Tibial nerve (tissue), 4 donors: ENCODE measurements around the gene DARS2. TPM values are rescaled to one million over a fixed set of nuclear protein-coding genes. Genes with fewer than 3 reads are reported as not detected.

ENCODE experiments used
- DNase-seq, 2 donors: peaks; one replicate each; pipeline ENCODE4 v3.0.0-alpha.2; 2019; ENCODE audit warnings: low spot score in 2 of 2
- H3K27ac ChIP-seq, 4 donors: fragments of 200-600 bp; sonication (generic) in 3 of 4; one replicate each; pipeline ENCODE4 v1.5.1; 2017 to 2019; ENCODE audit warnings: mild to moderate bottlenecking in 1 of 4
- H3K27me3 ChIP-seq, 2 donors: fragments of 200-600 bp; sonication (generic) in 1 of 2; one replicate each; pipeline versions ENCODE4 v1.5.1 to v1.6.0; 2017 to 2019
- H3K36me3 ChIP-seq, 3 donors: fragments of 200-600 bp; sonication (generic); one replicate each; pipeline ENCODE4 v1.5.1; 2018 to 2019
- H3K4me1 ChIP-seq, 4 donors: fragments of 200-600 bp; sonication (generic) in 3 of 4; one replicate each; pipeline ENCODE4 v1.5.1; 2017 to 2019
- H3K4me3 ChIP-seq, 4 donors: fragments of 200-600 bp; sonication (generic) in 3 of 4; one replicate each; pipeline ENCODE4 v1.5.1; 2017 to 2019; ENCODE audit warnings: mild to moderate bottlenecking in 1 of 4, moderate library complexity in 1 of 4
- H3K9me3 ChIP-seq, 4 donors: fragments of 200-600 bp; sonication (generic) in 3 of 4; one replicate each; pipeline ENCODE4 v1.5.1; 2017 to 2019
- CTCF ChIP-seq, 5 experiments: fragments of 200-600 bp in 3 of 5; fragments of 450-650 bp in 2 of 5; sonication (generic) in 3 of 5; IDR thresholded peaks; one replicate each; pipeline ENCODE4 v1.5.1; 2016 to 2019; ENCODE audit warnings: antibody characterized with exemption in 5 of 5, mild to moderate bottlenecking in 3 of 5, moderate library complexity in 2 of 5
- EP300 ChIP-seq, 2 donors: sonication (generic); formaldehyde crosslinking; IDR thresholded peaks; one replicate each; pipeline ENCODE4 v1.6.1; 2017; ENCODE audit warnings: antibody characterized with exemption in 2 of 2, mild to moderate bottlenecking in 1 of 2
- POLR2A ChIP-seq, 2 donors: fragments of 450-650 bp; IDR thresholded peaks; one replicate each; pipeline ENCODE4 v1.6.1; 2017; ENCODE audit warnings: antibody characterized with exemption in 2 of 2, mild to moderate bottlenecking in 2 of 2, moderate library complexity in 2 of 2
- WGBS, 2 donors: methylation state at CpG; one replicate each; pipeline ENCODE4 v1.1.5; 2018; 5-methylcytosine and 5-hydroxymethylcytosine counted together
- total RNA-seq, 4 donors: library from RNA; depleted of rRNA; stranded (reverse); fragments of >200 nt; gene quantifications; one replicate each; pipeline ENCODE4 v1.1.0, GENCODE V29; 2016

The DARS2 gene
- total RNA-seq, 4 donors from 2014 or later: 10.4 to 18.8 (median 12.3) TPM

GRCh38 chr1:173821680-173822079, 2.8 kb upstream of the DARS2 start:
- Histone ChIP-seq H3K4me3 (no peak overlapping the region), H3K27me3 (no peaks in the 10 kb centered on the region), H3K27ac (no peak overlapping the region), H3K36me3 (no peaks in the 10 kb centered on the region), H3K9me3 (no peaks in the 10 kb centered on the region), H3K4me1 (peaks cover 0 to 26% (median 12%) of the 10 kb centered on the region in 4 donors)
- DNase-seq: no peak
- WGBS, 2 donors: 91 to 92% methylated on average over 4 of the region's 4 CpGs
- TF ChIP-seq CTCF (IDR thresholded peaks at IDR 0.05) (no peak), POLR2A (IDR thresholded peaks at IDR 0.05) (no peak), EP300 (IDR thresholded peaks at IDR 0.05) (no peak)

GRCh38 chr1:173823781-173824314, 625 bp upstream of the DARS2 start:
- TF ChIP-seq EP300 (IDR thresholded peaks at IDR 0.05) (no peak), POLR2A (IDR thresholded peaks at IDR 0.05) (no peak), CTCF (IDR thresholded peaks at IDR 0.05) (no peak)
- 0 to 1% methylated on average over 21 to 25 of the region's 25 CpGs for WGBS, 2 donors
- Histone ChIP-seq H3K36me3 (peaks cover 0 to 3% (median 0%) of the 10 kb centered on the region in 3 donors), H3K4me3 (peak overlapping the region; percentile 75 to 88 (median 82)), H3K27ac (peak overlapping the region; percentile 89 to 97 (median 94)), H3K4me1 (peaks cover 0 to 41% (median 12%) of the 10 kb centered on the region in 4 donors), H3K9me3 (no peaks in the 10 kb centered on the region), H3K27me3 (no peaks in the 10 kb centered on the region)
- DNase-seq: no peak

- Histone ChIP-seq H3K4me3 (no peak overlapping the region), H3K9me3 (no peaks in the 10 kb centered on the region), H3K27me3 (no peaks in the 10 kb centered on the region), H3K4me1 (peaks cover 0 to 40% (median 12%) of the 10 kb centered on the region in 4 donors), H3K27ac (no peak overlapping the region), H3K36me3 (peaks cover 0 to 33% (median 9%) of the 10 kb centered on the region in 3 donors)
- 95 to 96% methylated on average over 2 of the region's 2 CpGs for WGBS, 2 donors
- DNase-seq: no peak
- no peak for TF ChIP-seq POLR2A (IDR thresholded peaks at IDR 0.05)
- no peak for TF ChIP-seq EP300 (IDR thresholded peaks at IDR 0.05)
- TF ChIP-seq CTCF (IDR thresholded peaks at IDR 0.05): no peak
Observed at GRCh38 chr1:173827611-173828010, 3.1 kb downstream of the DARS2 start.

- Histone ChIP-seq H3K36me3 (peaks cover 0 to 79% (median 9%) of the 10 kb centered on the region in 3 donors), H3K27ac (no peak overlapping the region), H3K4me1 (peaks cover 0 to 10% (median 0%) of the 10 kb centered on the region in 4 donors), H3K9me3 (no peaks in the 10 kb centered on the region), H3K4me3 (no peak overlapping the region), H3K27me3 (no peaks in the 10 kb centered on the region)
- TF ChIP-seq CTCF (IDR thresholded peaks at IDR 0.05): no peak
- no peak for TF ChIP-seq EP300 (IDR thresholded peaks at IDR 0.05)
- no peak for TF ChIP-seq POLR2A (IDR thresholded peaks at IDR 0.05)
- 91 to 100% methylated on average over 1 of the region's 1 CpG for WGBS, 2 donors
- no peak for DNase-seq
Observed at GRCh38 chr1:173832748-173833147, 8.3 kb downstream of the DARS2 start.

GRCh38 chr1:173852105-173852504, 27.6 kb downstream of the DARS2 start:
- Histone ChIP-seq H3K4me3 (no peak overlapping the region), H3K4me1 (peaks cover 0 to 6% (median 0%) of the 10 kb centered on the region in 4 donors), H3K36me3 (peaks cover 0 to 66% (median 0%) of the 10 kb centered on the region in 3 donors), H3K27me3 (no peaks in the 10 kb centered on the region), H3K27ac (no peak overlapping the region), H3K9me3 (no peaks in the 10 kb centered on the region)
- TF ChIP-seq CTCF (IDR thresholded peaks at IDR 0.05): no peak
- no peak for TF ChIP-seq POLR2A (IDR thresholded peaks at IDR 0.05)
- TF ChIP-seq EP300 (IDR thresholded peaks at IDR 0.05): no peak
- no peak for DNase-seq
- 89 to 90% methylated on average over 4 of the region's 4 CpGs for WGBS, 2 donors
